Astrocyte (in vitro differentiated cells and primary cell): ENCODE measurements around the gene CMTR1. TPM values are rescaled to one million over a fixed set of nuclear protein-coding genes. Genes with fewer than 3 reads are reported as not detected.

Source experiments
- DNase-seq: peaks from one replicate; pipeline ENCODE4 v3.0.0-alpha.2; 2010; ENCODE audit warnings: low read depth
- FAIRE-seq: peaks from 2 replicates; lab custom pipeline; 2011; peaks lifted over from hg19 to GRCh38; lab: Jason Lieb, UNC
- H2AFZ ChIP-seq: 2 replicates; pipeline ENCODE4 v1.6.0; 2012; ENCODE audit warnings: low read depth, low read length, inconsistent platforms
- H3K27ac ChIP-seq: 2 replicates; pipeline ENCODE4 v1.5.1; 2011; ENCODE audit warnings: low read depth, low read length, inconsistent platforms
- H3K27me3 ChIP-seq: 2 replicates; pipeline ENCODE4 v1.6.0; 2011; ENCODE audit warnings: low read length, inconsistent platforms; ENCODE audit not compliant: insufficient read depth
- H3K36me3 ChIP-seq: 2 replicates; pipeline ENCODE4 v1.5.1; 2011; ENCODE audit warnings: low read length, inconsistent platforms; ENCODE audit not compliant: insufficient read depth
- H3K4me1 ChIP-seq: 2 replicates; pipeline ENCODE4 v1.5.1; 2011; ENCODE audit warnings: low read length, inconsistent platforms; ENCODE audit not compliant: insufficient read depth
- H3K4me2 ChIP-seq: 2 replicates; pipeline ENCODE4 v1.6.0; 2012; ENCODE audit warnings: low read length, inconsistent platforms
- H3K4me3 ChIP-seq: 2 replicates; pipeline ENCODE4 v1.5.1; 2011; ENCODE audit warnings: low read depth, mild to moderate bottlenecking, low read length, inconsistent platforms; ENCODE audit not compliant: insufficient read depth
- H3K79me2 ChIP-seq: 2 replicates; pipeline ENCODE4 v1.6.0; 2012; ENCODE audit warnings: mild to moderate bottlenecking, low read length, inconsistent platforms; ENCODE audit not compliant: insufficient read depth
- H3K9ac ChIP-seq: 2 replicates; pipeline ENCODE4 v1.6.0; 2012; ENCODE audit warnings: mild to moderate bottlenecking, low read length, inconsistent platforms
- H3K9me3 ChIP-seq: 2 replicates; pipeline ENCODE4 v1.5.1; 2012; ENCODE audit warnings: low read depth, mild to moderate bottlenecking, low read length, inconsistent platforms; ENCODE audit not compliant: insufficient read depth
- H4K20me1 ChIP-seq: 2 replicates; pipeline ENCODE4 v1.6.0; 2012; ENCODE audit warnings: low read length, inconsistent platforms; ENCODE audit not compliant: insufficient read depth
- H3K27ac Mint-ChIP-seq: one replicate; pipeline ENCODE4 v1.8.0; 2021; ENCODE audit warnings: mild to moderate bottlenecking, mixed read lengths; ENCODE audit not compliant: unreplicated experiment
- H3K27me3 Mint-ChIP-seq: one replicate; pipeline ENCODE4 v1.8.0; 2021; ENCODE audit warnings: low read depth, mixed read lengths; ENCODE audit not compliant: unreplicated experiment
- H3K36me3 Mint-ChIP-seq: one replicate; pipeline ENCODE4 v1.8.0; 2021; ENCODE audit warnings: low read depth, mixed read lengths; ENCODE audit not compliant: unreplicated experiment
- H3K4me1 Mint-ChIP-seq: one replicate; pipeline ENCODE4 v1.8.0; 2021; ENCODE audit warnings: low read depth, mixed read lengths; ENCODE audit not compliant: unreplicated experiment
- H3K4me3 Mint-ChIP-seq: one replicate; pipeline ENCODE4 v1.8.0; 2021; ENCODE audit warnings: mild to moderate bottlenecking, moderate library complexity, mixed read lengths; ENCODE audit not compliant: unreplicated experiment
- H3K9me3 Mint-ChIP-seq: one replicate; pipeline ENCODE4 v1.8.0; 2021; ENCODE audit warnings: mild to moderate bottlenecking, mixed read lengths; ENCODE audit not compliant: unreplicated experiment
- EZH2 ChIP-seq: IDR thresholded peaks from 2 replicates; pipeline ENCODE4 v1.6.1; 2012; ENCODE audit warnings: mild to moderate bottlenecking, low read length, inconsistent platforms; ENCODE audit not compliant: insufficient read depth
- total RNA-seq: library from RNA; stranded (reverse); gene quantifications from 2 replicates; pipeline ENCODE4 v1.2.1, GENCODE V29; 2021
- TF ChIP-seq, protein P1 (sequence below): IDR thresholded peaks from 2 replicates; pipeline ENCODE4 v1.5.1; 2011; ENCODE audit warnings: low read depth, mild to moderate bottlenecking, inconsistent platforms, low read length, moderate library complexity; ENCODE audit not compliant: insufficient read depth

Gene CMTR1
- total RNA-seq, 1 donor from 2014 or later: 44.1 TPM

DNA sequence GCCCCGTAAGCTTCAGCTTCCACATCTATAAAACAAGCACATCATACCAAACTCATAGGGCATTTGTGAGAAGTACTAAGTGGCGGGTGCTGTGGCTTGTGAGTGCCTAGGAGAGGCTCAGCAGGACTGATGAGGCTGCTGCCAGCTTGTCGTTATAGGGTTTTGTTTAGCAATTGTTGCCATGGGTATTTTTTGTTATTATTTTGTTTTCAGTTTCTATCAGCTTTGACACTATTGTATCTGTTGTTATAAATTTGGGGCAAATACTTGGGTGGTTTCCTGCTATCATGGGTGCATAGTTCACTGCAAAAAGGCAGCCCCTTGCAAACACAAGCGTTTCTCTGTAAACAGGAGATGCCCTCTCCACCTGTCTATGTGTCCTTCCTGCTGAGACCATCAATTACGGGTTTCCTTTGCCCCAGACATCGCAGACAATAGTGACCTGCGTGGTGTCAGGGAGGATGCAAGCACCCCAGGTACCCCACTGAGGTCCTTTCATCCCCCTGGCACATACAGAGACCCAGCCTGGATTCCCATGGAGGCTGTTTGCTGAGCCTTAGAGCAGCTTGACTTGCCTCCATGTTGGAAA lies 69.8 kb downstream of the CMTR1 start:
- peaks cover 23% of the 10 kb centered on the region for H3K27me3 Mint-ChIP-seq
- no peaks in the 10 kb centered on the region for H3K9me3 Mint-ChIP-seq
- H3K36me3 Mint-ChIP-seq: no peaks in the 10 kb centered on the region
- no peak for TF ChIP-seq EZH2
- TF ChIP-seq, protein P1, sequence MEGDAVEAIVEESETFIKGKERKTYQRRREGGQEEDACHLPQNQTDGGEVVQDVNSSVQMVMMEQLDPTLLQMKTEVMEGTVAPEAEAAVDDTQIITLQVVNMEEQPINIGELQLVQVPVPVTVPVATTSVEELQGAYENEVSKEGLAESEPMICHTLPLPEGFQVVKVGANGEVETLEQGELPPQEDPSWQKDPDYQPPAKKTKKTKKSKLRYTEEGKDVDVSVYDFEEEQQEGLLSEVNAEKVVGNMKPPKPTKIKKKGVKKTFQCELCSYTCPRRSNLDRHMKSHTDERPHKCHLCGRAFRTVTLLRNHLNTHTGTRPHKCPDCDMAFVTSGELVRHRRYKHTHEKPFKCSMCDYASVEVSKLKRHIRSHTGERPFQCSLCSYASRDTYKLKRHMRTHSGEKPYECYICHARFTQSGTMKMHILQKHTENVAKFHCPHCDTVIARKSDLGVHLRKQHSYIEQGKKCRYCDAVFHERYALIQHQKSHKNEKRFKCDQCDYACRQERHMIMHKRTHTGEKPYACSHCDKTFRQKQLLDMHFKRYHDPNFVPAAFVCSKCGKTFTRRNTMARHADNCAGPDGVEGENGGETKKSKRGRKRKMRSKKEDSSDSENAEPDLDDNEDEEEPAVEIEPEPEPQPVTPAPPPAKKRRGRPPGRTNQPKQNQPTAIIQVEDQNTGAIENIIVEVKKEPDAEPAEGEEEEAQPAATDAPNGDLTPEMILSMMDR: no peak
- Histone ChIP-seq H3K4me3 (no peak overlapping the region), H3K79me2 (peaks cover 2% of the 10 kb centered on the region), H3K27ac (no peak overlapping the region), H3K9ac (no peak overlapping the region), H3K36me3 (no peaks in the 10 kb centered on the region), H3K9me3 (no peaks in the 10 kb centered on the region), H3K4me1 (peaks cover 6% of the 10 kb centered on the region), H4K20me1 (no peaks in the 10 kb centered on the region), H3K27me3 (peaks cover 4% of the 10 kb centered on the region), H3K4me2 (no peak overlapping the region), H2AFZ (no peak overlapping the region)
- H3K4me1 Mint-ChIP-seq: peaks cover 4% of the 10 kb centered on the region
- H3K27ac Mint-ChIP-seq: no peak overlapping the region
- no peak for DNase-seq
- no peak for FAIRE-seq
- H3K4me3 Mint-ChIP-seq: no peak overlapping the region

DNA sequence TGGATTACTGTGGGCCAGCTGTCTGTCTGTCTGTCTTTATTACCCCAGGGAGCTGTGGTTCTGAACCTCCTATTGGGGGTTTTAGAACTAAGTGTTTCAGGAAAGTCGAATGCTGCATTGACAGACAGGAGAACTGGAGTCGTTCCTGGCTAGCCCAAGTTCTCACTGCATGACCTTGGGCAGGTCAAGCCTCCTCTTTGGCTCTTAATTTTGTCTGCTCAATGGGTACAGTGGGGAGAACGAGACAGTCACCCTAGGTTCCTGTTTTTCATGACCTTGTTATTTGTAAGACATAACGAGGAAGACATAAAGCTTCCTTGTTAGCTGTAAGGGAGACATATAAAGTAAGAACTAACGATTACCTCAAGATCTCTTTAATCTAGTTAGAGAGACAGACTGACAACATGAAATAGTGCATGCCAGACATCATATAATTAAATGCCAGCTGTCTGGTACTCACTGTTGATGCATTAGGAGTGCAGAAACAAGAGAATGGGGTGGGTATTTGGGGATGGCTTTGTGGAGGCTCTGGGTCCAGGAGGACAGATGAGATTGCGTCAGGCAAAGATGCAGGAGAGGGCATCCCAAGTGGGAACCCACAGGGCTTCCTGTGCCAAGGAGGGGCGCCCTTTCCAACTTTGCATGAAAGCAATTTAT lies 70.4 kb downstream of the CMTR1 start:
- Histone ChIP-seq H3K9ac (no peak overlapping the region), H4K20me1 (no peaks in the 10 kb centered on the region), H3K27me3 (peaks cover 4% of the 10 kb centered on the region), H3K27ac (no peak overlapping the region), H3K4me2 (no peak overlapping the region), H3K4me3 (no peak overlapping the region), H3K9me3 (no peaks in the 10 kb centered on the region), H3K79me2 (peaks cover 2% of the 10 kb centered on the region), H3K4me1 (peaks cover 6% of the 10 kb centered on the region), H3K36me3 (no peaks in the 10 kb centered on the region), H2AFZ (no peak overlapping the region)
- FAIRE-seq (no peak), DNase-seq (no peak)
- no peak overlapping the region for H3K27ac Mint-ChIP-seq
- H3K27me3 Mint-ChIP-seq: peaks cover 25% of the 10 kb centered on the region
- H3K4me1 Mint-ChIP-seq: peaks cover 4% of the 10 kb centered on the region
- H3K9me3 Mint-ChIP-seq: no peaks in the 10 kb centered on the region
- TF ChIP-seq, protein P1: no peak
- no peak for TF ChIP-seq EZH2
- H3K4me3 Mint-ChIP-seq: no peak overlapping the region
- H3K36me3 Mint-ChIP-seq: no peaks in the 10 kb centered on the region

DNA sequence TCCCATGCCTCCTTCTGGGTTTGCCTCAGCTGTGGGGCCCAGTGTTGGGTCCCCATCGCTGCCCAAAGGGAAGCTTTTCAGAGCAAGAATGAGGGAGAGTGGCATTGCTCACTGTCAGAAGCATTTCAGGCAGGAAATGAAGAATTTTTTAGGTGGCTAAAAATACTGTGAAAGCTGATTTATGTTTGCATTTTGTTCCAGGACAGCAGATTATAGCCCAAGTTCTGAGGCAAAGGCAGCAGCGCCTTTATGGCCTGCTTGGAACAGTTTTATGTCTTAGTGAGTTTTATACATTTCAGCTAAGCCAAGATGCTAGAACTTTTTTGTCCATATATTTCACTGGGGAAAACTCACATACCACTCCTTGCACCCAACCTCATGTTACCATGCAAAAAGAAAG lies 71.0 kb downstream of the CMTR1 start:
- Histone ChIP-seq H3K79me2 (peaks cover 2% of the 10 kb centered on the region), H3K4me3 (no peak overlapping the region), H3K9me3 (no peaks in the 10 kb centered on the region), H3K27ac (no peak overlapping the region), H3K27me3 (peaks cover 4% of the 10 kb centered on the region), H3K4me1 (peaks cover 3% of the 10 kb centered on the region), H3K9ac (no peak overlapping the region), H3K4me2 (no peak overlapping the region), H4K20me1 (no peaks in the 10 kb centered on the region), H2AFZ (no peak overlapping the region), H3K36me3 (no peaks in the 10 kb centered on the region)
- H3K27ac Mint-ChIP-seq: no peak overlapping the region
- peaks cover 4% of the 10 kb centered on the region for H3K9me3 Mint-ChIP-seq
- FAIRE-seq: no peak
- no peak overlapping the region for H3K4me3 Mint-ChIP-seq
- H3K4me1 Mint-ChIP-seq: peaks cover 3% of the 10 kb centered on the region
- no peaks in the 10 kb centered on the region for H3K36me3 Mint-ChIP-seq
- TF ChIP-seq EZH2: no peak
- TF ChIP-seq, protein P1: no peak
- DNase-seq: no peak
- H3K27me3 Mint-ChIP-seq: peaks cover 29% of the 10 kb centered on the region
